ENCODE measurements around the gene IREB2.

DNA sequence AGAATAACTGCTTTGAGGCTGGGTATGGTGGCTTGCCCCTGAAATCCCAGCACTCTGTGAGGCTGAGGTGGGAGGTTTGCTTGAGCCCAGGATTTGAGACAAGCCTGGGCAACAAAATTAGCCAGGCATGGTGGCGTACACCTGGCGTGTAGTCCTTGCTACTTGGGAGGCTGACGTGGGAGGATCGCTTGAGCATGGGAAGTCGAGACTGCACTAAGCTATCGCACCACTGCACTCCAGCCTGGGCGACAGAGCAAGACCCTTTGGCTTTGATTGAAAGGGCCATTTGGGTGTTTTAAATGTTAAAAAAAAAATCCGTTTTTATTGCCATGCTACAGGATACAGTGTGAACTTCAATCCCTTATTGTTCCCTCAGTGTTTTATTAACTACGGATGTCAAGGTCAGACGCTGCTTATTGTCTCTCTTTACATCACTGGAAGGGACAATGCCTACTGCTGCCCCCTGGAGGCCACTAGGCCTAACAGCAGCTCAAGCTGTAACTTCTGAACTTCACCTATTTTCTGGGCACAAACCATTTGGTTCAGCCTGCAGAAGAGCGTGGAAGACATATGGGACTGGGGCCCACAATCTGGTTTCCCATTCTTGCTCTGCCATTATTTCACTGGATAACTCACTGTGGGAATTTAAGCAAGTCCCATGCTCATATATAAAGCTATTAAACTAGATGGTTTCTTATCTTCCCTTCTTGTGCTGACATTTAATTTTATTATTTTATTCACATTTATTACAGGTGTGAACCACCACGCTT is 15.3 kb upstream of the IREB2 start:
- TF ChIP-seq, protein P1, sequence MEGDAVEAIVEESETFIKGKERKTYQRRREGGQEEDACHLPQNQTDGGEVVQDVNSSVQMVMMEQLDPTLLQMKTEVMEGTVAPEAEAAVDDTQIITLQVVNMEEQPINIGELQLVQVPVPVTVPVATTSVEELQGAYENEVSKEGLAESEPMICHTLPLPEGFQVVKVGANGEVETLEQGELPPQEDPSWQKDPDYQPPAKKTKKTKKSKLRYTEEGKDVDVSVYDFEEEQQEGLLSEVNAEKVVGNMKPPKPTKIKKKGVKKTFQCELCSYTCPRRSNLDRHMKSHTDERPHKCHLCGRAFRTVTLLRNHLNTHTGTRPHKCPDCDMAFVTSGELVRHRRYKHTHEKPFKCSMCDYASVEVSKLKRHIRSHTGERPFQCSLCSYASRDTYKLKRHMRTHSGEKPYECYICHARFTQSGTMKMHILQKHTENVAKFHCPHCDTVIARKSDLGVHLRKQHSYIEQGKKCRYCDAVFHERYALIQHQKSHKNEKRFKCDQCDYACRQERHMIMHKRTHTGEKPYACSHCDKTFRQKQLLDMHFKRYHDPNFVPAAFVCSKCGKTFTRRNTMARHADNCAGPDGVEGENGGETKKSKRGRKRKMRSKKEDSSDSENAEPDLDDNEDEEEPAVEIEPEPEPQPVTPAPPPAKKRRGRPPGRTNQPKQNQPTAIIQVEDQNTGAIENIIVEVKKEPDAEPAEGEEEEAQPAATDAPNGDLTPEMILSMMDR (IDR thresholded peaks at IDR 0.05) = peak; percentile 72 to 88 (median 82)
- no peak for TF ChIP-seq POLR2AphosphoS5 (IDR thresholded peaks at IDR 0.05)
- TF ChIP-seq POLR2A (IDR thresholded peaks at IDR 0.05) = no peak

Measured in upper lobe of left lung (tissue), 4 donors.